ENCODE results near the gene FOXK2. TPM values are rescaled to one million over a fixed set of nuclear protein-coding genes. Genes with fewer than 3 reads are reported as not detected.
A peak's percentile ranks its signal among the peaks of the same experiment; 100 is the strongest.

FOXK2 gene
- total and polyA plus RNA-seq, 8 donors, result 17.7 to 27.9 (median 19.8) TPM

DNA sequence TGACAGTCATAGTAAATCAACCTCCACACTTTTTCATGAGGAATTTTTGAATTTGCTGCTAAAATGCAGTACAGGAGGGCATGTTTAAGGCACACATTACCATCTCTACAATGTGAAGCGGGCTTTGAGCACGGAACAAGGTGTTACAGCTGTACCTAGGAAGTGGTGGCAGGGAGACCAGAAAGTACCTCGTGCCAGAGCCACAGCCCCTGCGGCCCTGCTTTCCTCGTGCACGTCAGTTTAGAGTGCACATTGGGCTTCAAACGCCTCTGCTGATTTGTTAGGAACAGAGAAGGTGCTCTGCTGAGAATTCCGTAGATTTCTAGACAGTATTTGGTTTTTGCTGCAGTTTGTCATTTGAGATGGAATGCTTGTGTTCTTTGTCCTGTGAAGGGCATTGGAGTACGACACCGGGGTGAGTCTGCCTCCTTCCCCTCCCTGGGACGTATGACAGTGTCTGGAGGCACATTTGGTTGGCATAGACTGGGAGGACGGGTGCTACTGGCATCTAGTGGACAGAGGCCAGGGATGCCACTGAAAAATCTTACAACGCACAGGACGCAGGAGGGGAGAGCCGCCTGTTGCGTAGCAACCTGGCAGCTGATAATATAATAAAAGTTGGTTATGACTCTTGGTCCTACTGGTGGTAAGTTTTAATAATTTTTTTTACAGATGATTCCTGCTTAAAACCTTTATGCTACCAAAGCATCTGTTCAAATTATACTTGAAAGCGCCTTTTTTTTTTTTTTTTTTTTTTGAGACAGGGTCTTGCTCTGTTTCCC, 9.1 kb downstream of the FOXK2 start:
- Histone ChIP-seq H3K9me3 (no peaks in the 10 kb centered on the region), H3K27me3 (no peaks in the 10 kb centered on the region), H3K4me1 (peaks cover 0 to 35% (median 15%) of the 10 kb centered on the region in 3 donors), H3K27ac (peak overlapping the region in 2 of 4 donors; percentile 2 to 52), H3K36me3 (no peaks in the 10 kb centered on the region), H3K4me3 (no peak overlapping the region)
- TF ChIP-seq, protein P1, sequence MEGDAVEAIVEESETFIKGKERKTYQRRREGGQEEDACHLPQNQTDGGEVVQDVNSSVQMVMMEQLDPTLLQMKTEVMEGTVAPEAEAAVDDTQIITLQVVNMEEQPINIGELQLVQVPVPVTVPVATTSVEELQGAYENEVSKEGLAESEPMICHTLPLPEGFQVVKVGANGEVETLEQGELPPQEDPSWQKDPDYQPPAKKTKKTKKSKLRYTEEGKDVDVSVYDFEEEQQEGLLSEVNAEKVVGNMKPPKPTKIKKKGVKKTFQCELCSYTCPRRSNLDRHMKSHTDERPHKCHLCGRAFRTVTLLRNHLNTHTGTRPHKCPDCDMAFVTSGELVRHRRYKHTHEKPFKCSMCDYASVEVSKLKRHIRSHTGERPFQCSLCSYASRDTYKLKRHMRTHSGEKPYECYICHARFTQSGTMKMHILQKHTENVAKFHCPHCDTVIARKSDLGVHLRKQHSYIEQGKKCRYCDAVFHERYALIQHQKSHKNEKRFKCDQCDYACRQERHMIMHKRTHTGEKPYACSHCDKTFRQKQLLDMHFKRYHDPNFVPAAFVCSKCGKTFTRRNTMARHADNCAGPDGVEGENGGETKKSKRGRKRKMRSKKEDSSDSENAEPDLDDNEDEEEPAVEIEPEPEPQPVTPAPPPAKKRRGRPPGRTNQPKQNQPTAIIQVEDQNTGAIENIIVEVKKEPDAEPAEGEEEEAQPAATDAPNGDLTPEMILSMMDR (IDR thresholded peaks at IDR 0.05), result peak in 3 of 4 donors; percentile 7 to 17 (median 15)
- intact Hi-C loops (cut with DNase I), result no loop called here
- 22 to 23% methylated on average over 17 of the region's 17 CpGs for WGBS, 2 donors
- ATAC-seq, result peak; percentile 73 to 90 (median 89)
- peak in 5 of 6 donors; percentile 34 to 55 (median 38) for DNase-seq
- FAIRE-seq, result no peak

DNA sequence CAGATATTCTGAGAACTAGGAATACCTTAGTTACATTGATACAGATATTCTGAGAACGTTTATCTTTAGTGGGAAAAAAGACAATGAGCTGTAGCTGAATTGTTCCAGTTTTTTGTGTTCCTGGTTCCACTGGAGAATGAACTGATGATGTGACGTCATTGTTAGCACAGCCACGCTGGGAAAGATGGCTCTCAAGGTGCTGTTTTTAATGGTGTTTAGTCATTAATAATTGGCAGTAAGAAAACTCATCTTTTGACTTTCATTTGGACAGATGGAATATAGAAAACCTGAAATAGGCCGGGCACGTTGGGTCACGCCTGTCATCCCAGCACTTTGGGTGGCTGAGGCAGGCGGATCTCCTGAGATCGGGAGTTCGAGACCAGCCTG, 10.4 kb downstream of the FOXK2 start:
- H3K27ac ChIP-seq, result no peak overlapping the region

DNA sequence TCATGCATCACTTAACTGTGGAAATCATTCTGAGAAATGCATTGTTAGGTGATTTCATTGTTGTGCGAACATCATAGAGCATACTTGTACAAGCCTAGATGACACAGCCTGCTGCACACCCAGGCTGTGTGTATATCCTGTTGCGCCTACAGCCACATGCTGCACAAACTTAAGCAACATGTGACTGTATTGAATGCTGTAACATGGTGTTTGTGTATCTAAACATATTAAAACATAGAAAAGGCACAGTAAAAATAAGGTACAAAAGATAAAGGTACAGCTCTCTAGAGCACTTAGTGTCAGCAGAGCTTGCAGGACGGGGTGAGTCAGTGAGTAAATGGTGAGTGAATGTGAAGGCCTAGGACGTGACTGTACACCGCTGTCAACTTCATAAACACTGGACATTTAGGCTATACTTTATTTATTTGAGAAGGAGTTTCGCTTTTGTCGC, 11.9 kb downstream of the FOXK2 start:
- H3K36me3 ChIP-seq, result no peaks in the 10 kb centered on the region
- no peaks in the 10 kb centered on the region for H3K27me3 ChIP-seq
- H3K4me1 ChIP-seq, result peaks cover 0 to 45% (median 20%) of the 10 kb centered on the region in 3 donors
- H3K9me3 ChIP-seq, result no peaks in the 10 kb centered on the region
- DNase-seq, result no peak
- no peak for ATAC-seq
- no peak for FAIRE-seq
- H3K4me3 ChIP-seq, result no peak overlapping the region
- intact Hi-C loops (cut with DNase I), result no loop called here
- TF ChIP-seq, protein P1 (IDR thresholded peaks at IDR 0.05), result no peak
- no peak overlapping the region for H3K27ac ChIP-seq
- WGBS, 2 donors, result 90 to 93% methylated on average over 7 of the region's 7 CpGs

More for the DNA sequence above, 10.4 kb downstream of the FOXK2 start:
- FAIRE-seq, result no peak
- H3K4me3 ChIP-seq, result no peak overlapping the region
- WGBS, 2 donors, result 79 to 80% methylated on average over 9 of the region's 9 CpGs
- H3K36me3 ChIP-seq, result no peaks in the 10 kb centered on the region
- H3K27me3 ChIP-seq, result no peaks in the 10 kb centered on the region
- TF ChIP-seq, protein P1 (IDR thresholded peaks at IDR 0.05), result no peak
- peak in 1 of 6 donors; percentile 9 for DNase-seq
- ATAC-seq, result no peak
- intact Hi-C loops (cut with DNase I), result no loop called here
- peaks cover 0 to 40% (median 12%) of the 10 kb centered on the region in 3 donors for H3K4me1 ChIP-seq
- H3K9me3 ChIP-seq, result no peaks in the 10 kb centered on the region

DNA sequence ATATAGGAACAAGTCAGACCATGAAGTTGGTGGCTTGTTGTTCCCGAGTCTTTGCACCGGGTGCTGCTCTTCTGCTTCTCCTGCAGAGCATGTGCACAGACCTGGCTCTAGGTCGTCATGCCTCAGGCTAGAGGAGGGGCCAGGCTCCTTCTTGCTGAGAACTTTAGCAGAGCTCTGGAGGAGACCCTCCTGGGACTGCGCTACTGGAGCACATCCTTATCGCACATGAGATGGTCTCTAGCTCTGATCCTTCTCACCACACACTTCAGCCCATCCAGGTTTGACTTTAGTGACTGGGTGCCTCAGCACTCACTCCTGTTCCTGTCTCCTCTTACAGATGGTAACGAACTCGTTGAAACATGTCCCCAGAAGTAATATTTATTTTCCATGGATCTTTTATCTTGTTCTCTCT, 14.9 kb downstream of the FOXK2 start:
- TF ChIP-seq, protein P1 (IDR thresholded peaks at IDR 0.05), result no peak
- no peaks in the 10 kb centered on the region for H3K9me3 ChIP-seq
- H3K27me3 ChIP-seq, result no peaks in the 10 kb centered on the region
- no peak overlapping the region for H3K4me3 ChIP-seq
- 37 to 40% methylated on average over 7 of the region's 7 CpGs for WGBS, 2 donors
- no peak for DNase-seq
- peak overlapping the region in 1 of 4 donors; percentile 14 for H3K27ac ChIP-seq
- H3K4me1 ChIP-seq, result peaks cover 8 to 43% (median 23%) of the 10 kb centered on the region in 3 donors
- intact Hi-C loops (cut with DNase I), result no loop called here
- no peak for FAIRE-seq
- ATAC-seq, result peak in 2 of 4 donors; percentile 11 to 15
- H3K36me3 ChIP-seq, result no peaks in the 10 kb centered on the region
